HepG2 (cell line): ENCODE data around the gene STARD13. TPM values are rescaled to one million over a fixed set of nuclear protein-coding genes. Genes with fewer than 3 reads are reported as not detected.

Source experiments
- BCL6 ChIP-seq: IDR thresholded peaks from 2 replicates; pipeline ENCODE4 v1.6.1; 2016; ENCODE audit warnings: missing genetic modification reagents, missing compliant biosample characterization
- CENPT ChIP-seq: sonication (generic); formaldehyde crosslinking; IDR thresholded peaks from 2 replicates; pipeline ENCODE4 v1.8.0; 2022; ENCODE audit warnings: low read depth, mild to moderate bottlenecking, moderate library complexity, missing genetic modification reagents
- EHMT2 ChIP-seq: fragments of 200-600 bp; sonication (generic); IDR thresholded peaks from 2 replicates; pipeline ENCODE4 v1.7.0; 2017; ENCODE audit warnings: antibody characterized with exemption, low read depth, low read length, borderline replicate concordance
- ELF1 ChIP-seq: sonication (generic); formaldehyde crosslinking; IDR thresholded peaks from 2 replicates; pipeline ENCODE4 v1.4.0; 2020; ENCODE audit warnings: missing genetic modification reagents
- FIP1L1 ChIP-seq: fragments of 200-400 bp; formaldehyde crosslinking; IDR thresholded peaks from 2 replicates; pipeline ENCODE4 v1.6.1; 2018; ENCODE audit warnings: low read depth, mild to moderate bottlenecking, low read length, moderate library complexity, borderline replicate concordance; ENCODE audit not compliant: insufficient read depth
- FOXA1 ChIP-seq, 2 experiments: fragments of 450-650 bp in 1 of 2; sonication (generic) in 1 of 2; formaldehyde crosslinking in 1 of 2; IDR thresholded peaks; 2 replicates each; pipeline versions ENCODE4 v1.4.0 to v1.6.1; 2016 to 2020; ENCODE audit warnings: missing genetic modification reagents in 1 of 2
- FOXA3 ChIP-seq: IDR thresholded peaks from 2 replicates; pipeline ENCODE4 v1.6.1; 2016; ENCODE audit warnings: missing genetic modification reagents, missing compliant biosample characterization
- FOXK1 ChIP-seq: sonication (generic); formaldehyde crosslinking; IDR thresholded peaks from 2 replicates; pipeline ENCODE4 v1.4.0; 2020; ENCODE audit warnings: low read depth, missing genetic modification reagents, borderline replicate concordance
- HNRNPL ChIP-seq: fragments of 200-400 bp; formaldehyde crosslinking; IDR thresholded peaks from 2 replicates; pipeline ENCODE4 v1.6.1; 2017; ENCODE audit warnings: mild to moderate bottlenecking, low read depth, low read length
- KAT2B ChIP-seq: fragments of 150-350 bp; IDR thresholded peaks from 2 replicates; pipeline ENCODE4 v1.6.1; 2014; ENCODE audit warnings: low read depth, low read length, borderline replicate concordance
- KDM2A ChIP-seq: sonication (generic); formaldehyde crosslinking; IDR thresholded peaks from 2 replicates; pipeline ENCODE4 v1.4.0; 2020; ENCODE audit warnings: low read depth, missing genetic modification reagents, borderline replicate concordance
- KDM5B ChIP-seq: sonication (generic); formaldehyde crosslinking; IDR thresholded peaks from 2 replicates; pipeline ENCODE4 v1.4.0; 2020; ENCODE audit warnings: missing genetic modification reagents, mild to moderate bottlenecking, borderline replicate concordance
- MAZ ChIP-seq, 2 experiments: sonication (generic) in 1 of 2; formaldehyde crosslinking in 1 of 2; IDR thresholded peaks; 2 replicates each; pipeline versions ENCODE4 v1.5.0 to v1.6.1; 2012 to 2020; ENCODE audit warnings: low read depth in 2 of 2, mild to moderate bottlenecking in 2 of 2, borderline replicate concordance in 1 of 2, improper control_type of control experiment in 1 of 2, low read length in 1 of 2, missing genetic modification reagents in 1 of 2, moderate library complexity in 1 of 2
- NBN ChIP-seq: fragments of 450-650 bp; conservative IDR thresholded peaks from 2 replicates; pipeline ENCODE4 v1.6.1; 2017
- NRL ChIP-seq: sonication (generic); formaldehyde crosslinking; IDR thresholded peaks from 2 replicates; pipeline ENCODE4 v1.5.0; 2020; ENCODE audit warnings: missing genetic modification reagents, mild to moderate bottlenecking, moderate library complexity, borderline replicate concordance
- PHB2 ChIP-seq: fragments of 450-650 bp; IDR thresholded peaks from 2 replicates; pipeline ENCODE4 v1.6.1; 2018; ENCODE audit not compliant: partially characterized antibody
- PHF21A ChIP-seq: sonication (generic); formaldehyde crosslinking; IDR thresholded peaks from 2 replicates; pipeline ENCODE4 v1.5.0; 2020; ENCODE audit warnings: mild to moderate bottlenecking, missing genetic modification reagents
- RARA ChIP-seq: IDR thresholded peaks from 2 replicates; pipeline ENCODE4 v1.6.1; 2016; ENCODE audit warnings: missing genetic modification reagents, missing compliant biosample characterization
- SKI ChIP-seq: fragments of 450-650 bp; IDR thresholded peaks from one replicate; pipeline ENCODE4 v1.6.1; 2018; ENCODE audit warnings: mild to moderate bottlenecking; ENCODE audit not compliant: partially characterized antibody
- SOX13 ChIP-seq, 3 experiments: fragments of 450-650 bp in 1 of 3; sonication (generic) in 1 of 3; formaldehyde crosslinking in 1 of 3; IDR thresholded peaks in 2 of 3; conservative IDR thresholded peaks in 1 of 3; 2 replicates each; pipeline versions ENCODE4 v1.5.0 to v1.6.1; 2016 to 2020; ENCODE audit warnings: antibody characterized with exemption in 1 of 3, mild to moderate bottlenecking in 1 of 3, missing compliant biosample characterization in 1 of 3, missing genetic modification reagents in 1 of 3, moderate library complexity in 1 of 3
- SRF ChIP-seq: IDR thresholded peaks from 2 replicates; pipeline ENCODE4 v1.6.1; 2011; ENCODE audit warnings: mild to moderate bottlenecking, low read depth, low read length, moderate library complexity
- TARDBP ChIP-seq: sonication (generic); formaldehyde crosslinking; IDR thresholded peaks from 2 replicates; pipeline ENCODE4 v1.8.0; 2022; ENCODE audit warnings: mild to moderate bottlenecking, missing genetic modification reagents
- ZBED4 ChIP-seq: sonication (generic); formaldehyde crosslinking; IDR thresholded peaks from 2 replicates; pipeline ENCODE4 v1.4.0; 2020; ENCODE audit warnings: missing genetic modification reagents, borderline replicate concordance
- ZFP82 ChIP-seq: sonication (generic); formaldehyde crosslinking; IDR thresholded peaks from 2 replicates; pipeline ENCODE4 v1.5.1; 2020; ENCODE audit warnings: mild to moderate bottlenecking, missing genetic modification reagents, borderline replicate concordance
- ZNF3 ChIP-seq: IDR thresholded peaks from 2 replicates; pipeline ENCODE4 v1.7.0; 2017; ENCODE audit warnings: inconsistent platforms
- ZNF550 ChIP-seq: sonication (generic); formaldehyde crosslinking; IDR thresholded peaks from 2 replicates; pipeline ENCODE4 v1.4.0; 2020; ENCODE audit warnings: mild to moderate bottlenecking, missing genetic modification reagents, borderline replicate concordance
- ZSCAN31 ChIP-seq: sonication (generic); formaldehyde crosslinking; IDR thresholded peaks from 2 replicates; pipeline ENCODE4 v1.5.0; 2020; ENCODE audit warnings: low read depth, mild to moderate bottlenecking, missing genetic modification reagents
- polyA plus RNA-seq, 8 experiments: library from polyadenylated mRNA; depleted of rRNA in 3 of 8; stranded (reverse) in 7 of 8; unstranded in 1 of 8; fragments of >200 nt; fragmentation: Illumina TruSeq in 4 of 8; extraction: Trizol in 4 of 8; gene quantifications; 2 replicates each; pipeline versions ENCODE4 v1.2.1 to v1.2.3, GENCODE V29; 2011 to 2016; ENCODE audit warnings: low read depth in 4 of 8, missing spikeins in 1 of 8, mixed read lengths in 1 of 8; ENCODE audit not compliant: insufficient read depth in 1 of 8
- total RNA-seq, 5 experiments: library from RNA; depleted of rRNA; stranded (reverse); fragments of >200 nt; fragmentation: Illumina TruSeq; extraction: Trizol; gene quantifications; 2 replicates each; pipeline ENCODE4 v1.2.3, GENCODE V29; 2016; ENCODE audit warnings: low read depth in 1 of 5

The STARD13 gene
- total and polyA plus RNA-seq, 2 of the 13 experiments (the other 11 are each of a cell fraction or from before 2014, with no cell fraction given) = 12.8 to 14.3 TPM

- TF ChIP-seq BCL6 (peak; percentile 47), TARDBP (CRISPR knock-in tag) (no peak), CENPT (no peak), RARA (CRISPR knock-in tag) (peak; percentile 39; the same call in 1 of the 2 replicates), ELF1 (CRISPR knock-in tag) (0 out of 2 replicates have a peak, but pooled peaks have one; percentile 14), ZFP82 (CRISPR knock-in tag) (no peak), ZNF550 (CRISPR knock-in tag) (no peak), SOX13 (IDR thresholded peaks at IDR 0.05) (no peak), SOX13 (CRISPR knock-in tag; conservative IDR thresholded peaks at IDR 0.05 in 1 of 2, IDR thresholded peaks at IDR 0.05 in 1 of 2) (peak in 1 of 2 experiments; percentile 22; a peak in 1 of 4 replicates), HNRNPL (no peak), FOXK1 (CRISPR knock-in tag) (no peak), ZSCAN31 (CRISPR knock-in tag) (no peak), KDM5B (CRISPR knock-in tag) (no peak), FIP1L1 (no peak), KAT2B (no peak), FOXA3 (peak; percentile 46; the same call in 1 of the 2 replicates), KDM2A (CRISPR knock-in tag) (no peak), EHMT2 (0 out of 2 replicates have a peak, but pooled peaks have one; percentile 15), ZNF3 (no peak), SRF (no peak), PHB2 (no peak), NBN (no peak), FOXA1 (IDR thresholded peaks at IDR 0.05) (no peak), FOXA1 (CRISPR knock-in tag; IDR thresholded peaks at IDR 0.05) (0 out of 2 replicates have a peak, but pooled peaks have one; percentile 31), NRL (CRISPR knock-in tag) (no peak), ZBED4 (CRISPR knock-in tag) (no peak), SKI (peak; percentile 22), PHF21A (CRISPR knock-in tag) (no peak), MAZ (IDR thresholded peaks at IDR 0.05; ENCODE audit: borderline replicate concordance, low read depth, low read length) (no peak), MAZ (CRISPR knock-in tag; IDR thresholded peaks at IDR 0.05; ENCODE audit: low read depth) (no peak)
Observed at GRCh38 chr13:33207615-33207961, 78.0 kb downstream of the STARD13 start (continued).
